K562 (cell line): ENCODE data around the gene NDUFA6. TPM values are rescaled to one million over a fixed set of nuclear protein-coding genes. Genes with fewer than 3 reads are reported as not detected.
"Not testable (repeated sequence)": the region's sequence is repeated elsewhere in the genome, so short reads cannot be mapped to it uniquely, and the experiment has no call there.

Source experiments
- ATAC-seq: fragments of 200-7000 bp; cut with Tn5 transposase; 3 replicates; pipeline ENCODE4 v1.9.1; 2020; ENCODE audit warnings: moderate library complexity
- BruUV-seq: library from RNA; stranded (reverse); fragments of 400-500 nt; replicated peaks from 2 replicates; lab custom pipeline; 2021; lab: Mats Ljungman, UMichigan
- CTCF ChIA-PET: fragments of 300-600 bp; formaldehyde crosslinking; extraction: SDS; loops from one replicate; lab custom pipeline; 2021; ENCODE audit warnings: low intra/inter-chr PET ratio; lab: Yijun Ruan, JAX
- POLR2A ChIA-PET: fragments of 300-600, 350-650 bp; sonication (Branson Sonifier 250); formaldehyde crosslinking; extraction: SDS; loops from one replicate; lab custom pipeline; 2021; ENCODE audit warnings: antibody characterized with exemption, inconsistent platforms; lab: Yijun Ruan, JAX
- DNase-seq, 4 experiments: peaks; one replicate each; pipeline versions ENCODE4 v3.0.0 to v3.0.0-alpha.2; 2011 to 2018; ENCODE audit warnings: low spot score in 3 of 4, mixed read lengths in 3 of 4; ENCODE audit errors: extremely low read depth in 1 of 4
- FAIRE-seq: peaks from 2 replicates; lab custom pipeline; 2011; peaks lifted over from hg19 to GRCh38; lab: Jason Lieb, UNC
- H2AFZ ChIP-seq: 2 replicates; pipeline ENCODE4 v1.6.0; 2011; ENCODE audit warnings: low read depth, low read length, control low read depth, inconsistent platforms
- H3K27ac ChIP-seq: fragments of 200-600 bp; 3 replicates; pipeline ENCODE4 v1.8.0; 2011; ENCODE audit warnings: low read depth, mild to moderate bottlenecking, control low read depth, inconsistent platforms, low read length, moderate library complexity, mixed read lengths; ENCODE audit errors: extremely low read depth
- H3K27me3 ChIP-seq, 2 experiments: fragments of 300-600 bp in 1 of 2; 2 replicates in 1 of 2; 3 replicates in 1 of 2; pipeline versions ENCODE4 v1.6.0 to v1.8.0; 2011; ENCODE audit warnings: inconsistent platforms in 2 of 2, low read length in 2 of 2, mild to moderate bottlenecking in 1 of 2, mixed read lengths in 1 of 2, moderate library complexity in 1 of 2; ENCODE audit not compliant: control insufficient read depth in 2 of 2, insufficient read depth in 2 of 2
- H3K36me3 ChIP-seq: fragments of 300-600 bp; 3 replicates; pipeline ENCODE4 v1.8.0; 2011; ENCODE audit warnings: mild to moderate bottlenecking, low read length, inconsistent platforms; ENCODE audit not compliant: control insufficient read depth, insufficient read depth
- H3K4me1 ChIP-seq, 2 experiments: fragments of 200-600 bp in 1 of 2; replicated peaks in 1 of 2; 2 replicates in 1 of 2; 3 replicates in 1 of 2; pipeline versions ENCODE4 v1.5.1 to v1.8.0; 2011; ENCODE audit warnings: inconsistent platforms in 2 of 2, low read length in 2 of 2, mild to moderate bottlenecking in 1 of 2, mixed read lengths in 1 of 2, moderate library complexity in 1 of 2; ENCODE audit not compliant: control insufficient read depth in 2 of 2, insufficient read depth in 2 of 2
- H3K4me2 ChIP-seq: 2 replicates; pipeline ENCODE4 v1.6.1; 2011; ENCODE audit warnings: low read length, control low read depth, inconsistent platforms, mixed read lengths; ENCODE audit not compliant: insufficient read depth
- H3K4me3 ChIP-seq: fragments of 200-600 bp; sonication (generic), shearing (Covaris generic); 2 replicates; pipeline ENCODE4 v1.5.1; 2016; ENCODE audit warnings: control low read depth, inconsistent platforms
- H3K79me2 ChIP-seq: fragments of 200-600 bp; 3 replicates; pipeline ENCODE4 v1.8.0; 2011; ENCODE audit warnings: low read length, inconsistent platforms; ENCODE audit not compliant: control insufficient read depth, insufficient read depth
- H3K9ac ChIP-seq, 2 experiments: 2 replicates each; pipeline versions ENCODE4 v1.6.0 to v1.6.1; 2011; ENCODE audit warnings: low read depth in 2 of 2, low read length in 2 of 2, control low read depth in 1 of 2, inconsistent platforms in 1 of 2, mild to moderate bottlenecking in 1 of 2, mixed read lengths in 1 of 2; ENCODE audit not compliant: insufficient read depth in 1 of 2
- H3K9me1 ChIP-seq: one replicate; pipeline ENCODE4 v1.6.0; 2011; ENCODE audit warnings: inconsistent platforms, mild to moderate bottlenecking, low read length, moderate library complexity; ENCODE audit not compliant: control insufficient read depth, insufficient read depth
- H3K9me3 ChIP-seq: replicated peaks from 2 replicates; pipeline ENCODE4 v1.5.1; 2011; ENCODE audit warnings: low read depth, low read length, inconsistent platforms; ENCODE audit not compliant: control insufficient read depth, insufficient read depth
- H4K20me1 ChIP-seq: replicated peaks from 2 replicates; pipeline ENCODE4 v1.6.1; 2011; ENCODE audit warnings: low read length, inconsistent platforms, mixed read lengths; ENCODE audit not compliant: control insufficient read depth, insufficient read depth
- POLR2G ChIP-seq: fragments of 200-400 bp; formaldehyde crosslinking; IDR thresholded peaks from 2 replicates; pipeline ENCODE4 v1.6.1; 2017; ENCODE audit warnings: low read depth, mild to moderate bottlenecking, antibody characterized with exemption, low read length, moderate library complexity
- WGBS: fragments of 100-300 bp; shearing (Covaris generic); methylation state at CpG from one replicate; pipeline ENCODE4 v1.1.6; 2016; ENCODE audit warnings: low coverage, mixed read lengths; ENCODE audit not compliant: insufficient coverage; ENCODE audit errors: missing lambda C conversion rate; 5-methylcytosine and 5-hydroxymethylcytosine counted together
- in situ Hi-C: fragments of 300-500 bp; cut with MboI; formaldehyde crosslinking; loops from 4 replicates; pipeline ENCODE4 v1.15.0; 2018; ENCODE audit warnings: inconsistent platforms, mixed read lengths
- intact Hi-C: fragments of 100-400 bp; cut with micrococcal nuclease; formaldehyde crosslinking; loops from 2 replicates; pipeline ENCODE4 v1.14.2; 2022
- polyA plus RNA-seq, 8 experiments: library from polyadenylated mRNA; depleted of rRNA in 4 of 8; stranded (reverse) in 5 of 8; unstranded in 3 of 8; fragments of >200 nt; fragmentation: Nextera tagmentation in 2 of 8; fragmentation: Illumina TruSeq in 1 of 8; extraction: Ambion mirVana in 2 of 8; extraction: Trizol in 1 of 8; gene quantifications; 2 replicates each; pipeline versions ENCODE4 v1.2.1 to v1.2.3, GENCODE V29; 2011 to 2014; ENCODE audit warnings: inconsistent platforms in 1 of 8, missing spikeins in 1 of 8
- total RNA-seq, 7 experiments: library from RNA; depleted of rRNA in 6 of 7; stranded (reverse); fragments of >200 nt in 6 of 7; fragmentation: Illumina TruSeq in 2 of 7; extraction: Trizol in 2 of 7; gene quantifications; 2 replicates each; pipeline versions ENCODE4 v1.2.1 to v1.2.3, GENCODE V29; 2011 to 2021; ENCODE audit warnings: low replicate concordance in 1 of 7

The NDUFA6 gene
- total and polyA plus RNA-seq, 9 of the 15 experiments (the other 6 are each of a cell fraction or from before 2014, with no cell fraction given) = 90.0 to 474 (median 128) TPM

- H3K9me1 ChIP-seq, H3K36me3 ChIP-seq, H3K27ac ChIP-seq, H4K20me1 ChIP-seq, CTCF ChIA-PET, H3K27me3 ChIP-seq, ATAC-seq, H3K4me2 ChIP-seq, DNase-seq, POLR2A ChIA-PET, intact Hi-C loops, H2AFZ ChIP-seq, FAIRE-seq, BruUV-seq, H3K4me3 ChIP-seq, in situ Hi-C loops, H3K79me2 ChIP-seq, H3K9ac ChIP-seq, H3K9me3 ChIP-seq: not testable (repeated sequence)
- H3K4me1 ChIP-seq = peaks cover 0 to 16% of the 10 kb centered on the region in 2 experiments; a peak in 2 of 5 replicates
- 0 out of 2 replicates have a peak, but pooled peaks have one; percentile 50 for TF ChIP-seq POLR2G
- WGBS = 46% methylated on average over 11 of the region's 14 CpGs
These were observed 40.3 kb upstream of the NDUFA6 start, which contains the start of gene CYP2D6 for GRCh38 chr22:42130639-42131431. Gene CYP2D6, minus strand, starts transcription at chr22:42130810. Its CDS starts 19 bp downstream, at chr22:42130791.

DNA sequence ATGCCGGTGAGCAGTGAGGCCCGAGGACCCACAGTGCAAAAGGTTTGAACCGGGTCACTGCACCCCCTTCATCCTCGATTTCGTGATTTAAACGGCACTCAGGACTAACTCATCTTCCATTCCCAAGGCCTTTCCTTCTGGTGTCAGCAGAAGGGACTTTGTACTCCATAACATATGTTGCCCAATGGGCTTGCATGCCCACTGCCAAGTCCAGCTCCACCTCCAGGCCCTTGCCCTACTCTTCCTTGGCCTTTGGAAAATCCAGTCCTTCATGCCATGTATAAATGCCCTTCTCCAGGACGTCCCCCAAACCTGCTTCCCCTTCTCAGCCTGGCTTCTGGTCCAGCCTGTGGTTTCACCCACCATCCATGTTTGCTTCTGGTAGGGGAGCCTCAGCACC lies 39.6 kb upstream of the NDUFA6 start:
- DNase-seq, H3K4me2 ChIP-seq, H3K4me3 ChIP-seq, POLR2A ChIA-PET, H3K9me1 ChIP-seq, H4K20me1 ChIP-seq, H2AFZ ChIP-seq, in situ Hi-C loops, CTCF ChIA-PET, H3K36me3 ChIP-seq, FAIRE-seq, H3K9me3 ChIP-seq, BruUV-seq, intact Hi-C loops, H3K79me2 ChIP-seq, ATAC-seq, H3K27ac ChIP-seq, H3K9ac ChIP-seq, H3K27me3 ChIP-seq: not testable (repeated sequence)
- 0% methylated on average over 1 of the region's 7 CpGs for WGBS
- peaks cover 0 to 16% of the 10 kb centered on the region in 2 experiments; a peak in 2 of 5 replicates for H3K4me1 ChIP-seq
